ENCODE measurements around the gene LRPAP1.

Gene LRPAP1

GRCh38 chr4:3500111-3500510, 32.1 kb downstream of the LRPAP1 start:
- DNase-seq (ENCODE audit: low read depth in 2 of 2): no peak

GRCh38 chr4:3499710-3500109, 32.5 kb downstream of the LRPAP1 start:
- DNase-seq (ENCODE audit: low read depth in 2 of 2): no peak

GRCh38 chr4:3498901-3499510, 33.2 kb downstream of the LRPAP1 start:
- DNase-seq (ENCODE audit: low read depth in 2 of 2): no peak

GRCh38 chr4:3498407-3498806, 33.8 kb downstream of the LRPAP1 start:
- DNase-seq (ENCODE audit: low read depth in 2 of 2): no peak

GRCh38 chr4:3497523-3498389, 34.5 kb downstream of the LRPAP1 start:
- no peak for DNase-seq (ENCODE audit: low read depth in 2 of 2)

- DNase-seq (ENCODE audit: low read depth in 2 of 2): no peak
Measured at GRCh38 chr4:3497095-3497494, 35.1 kb downstream of the LRPAP1 start.

GRCh38 chr4:3496021-3496420, 36.2 kb downstream of the LRPAP1 start:
- no peak for DNase-seq (ENCODE audit: low read depth in 2 of 2)

- no peak for DNase-seq (ENCODE audit: low read depth in 2 of 2)
Measured at GRCh38 chr4:3495204-3495975, 36.8 kb downstream of the LRPAP1 start.

GRCh38 chr4:3494462-3494871, 37.8 kb downstream of the LRPAP1 start:
- no peak for DNase-seq (ENCODE audit: low read depth in 2 of 2)

- DNase-seq (ENCODE audit: low read depth in 2 of 2): no peak
Measured at GRCh38 chr4:3493720-3494461, 38.3 kb downstream of the LRPAP1 start.

GRCh38 chr4:3492741-3493719, 39.2 kb downstream of the LRPAP1 start:
- DNase-seq (ENCODE audit: low read depth in 2 of 2): no peak

- no peak for DNase-seq (ENCODE audit: low read depth in 2 of 2)
Measured at GRCh38 chr4:3491681-3492405, 40.4 kb downstream of the LRPAP1 start.

GRCh38 chr4:3489451-3489962, 42.7 kb downstream of the LRPAP1 start:
- DNase-seq (ENCODE audit: low read depth in 2 of 2): no peak

GRCh38 chr4:3488820-3489219, 43.4 kb downstream of the LRPAP1 start:
- no peak for DNase-seq (ENCODE audit: low read depth in 2 of 2)

GRCh38 chr4:3487861-3488260, 44.4 kb downstream of the LRPAP1 start:
- no peak for DNase-seq (ENCODE audit: low read depth in 2 of 2)

GRCh38 chr4:3486541-3487540, 45.4 kb downstream of the LRPAP1 start:
- DNase-seq (ENCODE audit: low read depth in 2 of 2): no peak

GRCh38 chr4:3485886-3486540, 46.2 kb downstream of the LRPAP1 start:
- DNase-seq (ENCODE audit: low read depth in 2 of 2): no peak

Measured in stimulated activated CD4-positive, alpha-beta T cell treated with anti-CD3 and anti-CD28 coated beads, Interleukin-4, amount 100 ng/mL, for 48 hours (primary cell).